HG03196 (cell line): ENCODE data around the gene AAMP.
A peak's percentile ranks its signal among the peaks of the same experiment; 100 is the strongest.
"Not testable (repeated sequence)": the region's sequence is repeated elsewhere in the genome, so short reads cannot be mapped to it uniquely, and the experiment has no call there.

Experiments
- ATAC-seq: cut with Tn5 transposase; IDR thresholded peaks from one replicate; pipeline ENCODE4 v1.9.1; 2021; ENCODE audit not compliant: unreplicated experiment

Gene AAMP

DNA sequence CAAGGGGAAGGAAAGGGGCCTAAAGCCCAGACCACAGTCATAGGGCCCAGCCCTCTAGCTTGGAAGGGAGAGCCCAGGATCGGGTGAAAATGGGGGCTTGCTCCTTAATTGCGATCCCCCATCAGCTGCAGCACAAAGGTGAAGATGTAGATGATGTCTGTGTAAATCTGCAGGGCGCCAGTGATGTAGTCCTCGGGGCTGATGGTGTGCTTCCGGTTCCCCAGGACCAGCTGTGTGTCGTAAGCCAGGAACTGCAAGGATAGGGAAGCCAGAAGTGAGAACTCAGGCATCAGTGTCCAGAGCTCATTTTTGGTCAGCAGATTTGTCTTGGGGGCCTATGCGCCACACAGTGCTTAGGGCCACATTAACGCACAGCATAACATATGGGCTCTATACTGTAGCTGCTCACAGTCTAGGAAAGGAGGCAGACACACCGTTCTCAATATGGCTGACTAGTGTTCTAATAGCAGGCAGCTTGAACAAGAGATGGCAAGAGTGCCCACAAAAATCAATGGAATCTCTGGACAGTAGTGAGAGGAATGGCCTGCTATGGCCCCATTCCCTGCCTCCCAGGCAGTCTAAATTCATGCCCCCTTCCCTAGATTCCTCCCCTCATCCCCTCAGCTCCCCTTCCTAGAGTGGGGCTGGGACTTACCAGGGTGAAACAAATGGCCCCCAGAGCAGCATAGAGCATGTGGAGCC is 5.6 kb upstream of the AAMP start:
- ATAC-seq, result no peak

- no peak for ATAC-seq
Measured at GRCh38 chr2:218274586-218274985, 4.6 kb upstream of the AAMP start.

DNA sequence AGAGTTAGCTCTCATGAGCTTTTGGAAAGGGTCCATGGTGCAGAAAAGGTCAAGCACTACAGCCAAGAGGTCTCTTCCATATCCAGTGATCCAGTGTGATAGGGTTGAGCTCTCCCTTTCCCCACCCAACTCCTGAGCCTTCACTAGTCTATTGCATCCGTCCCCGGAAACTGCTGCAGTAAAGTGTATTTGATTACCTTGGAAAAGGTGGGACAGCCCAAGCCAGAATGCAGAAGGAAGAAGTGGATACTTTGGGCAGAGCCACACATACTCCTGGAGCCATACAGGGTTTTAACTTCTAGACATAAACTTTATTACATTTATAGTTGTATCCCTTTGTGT is 3.9 kb upstream of the AAMP start:
- ATAC-seq, result no peak

DNA sequence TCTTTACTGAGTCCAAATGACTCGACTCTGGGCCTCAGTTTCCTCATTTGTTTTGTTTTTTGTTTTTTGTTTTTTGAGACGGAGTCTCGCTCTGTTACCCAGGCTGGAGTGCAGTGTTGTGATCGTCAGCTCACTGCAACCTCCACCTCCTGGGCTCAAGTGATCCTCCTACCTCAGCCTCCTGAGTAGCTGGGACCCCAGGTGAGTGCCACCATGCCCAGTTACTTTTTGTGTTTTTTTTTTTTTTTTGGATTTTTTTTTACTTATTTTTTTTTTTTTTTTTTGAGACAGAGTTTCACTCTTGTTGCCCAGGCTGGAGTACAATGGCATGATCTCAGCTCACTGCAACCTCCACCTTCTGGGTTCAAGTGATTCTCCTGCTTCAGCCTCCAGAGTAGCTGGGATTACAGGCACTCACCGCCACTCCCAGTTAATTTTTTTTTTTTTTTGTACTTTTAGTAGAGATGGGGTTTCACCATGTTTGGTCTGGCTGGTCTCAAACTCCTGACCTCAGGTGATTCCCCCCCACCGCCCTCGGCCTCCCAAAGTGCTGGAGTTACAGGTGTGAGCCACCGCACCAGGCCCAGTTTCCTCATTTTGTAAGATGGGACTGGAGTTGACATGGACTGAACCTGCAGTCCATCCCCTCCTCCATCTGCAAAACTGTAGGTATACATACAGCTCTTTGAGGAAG is 3.4 kb upstream of the AAMP start:
- ATAC-seq, result not testable (repeated sequence)

GRCh38 chr2:218272531-218273212 is 2.7 kb upstream of the AAMP start:
- ATAC-seq, result peak; percentile 32

GRCh38 chr2:218271865-218272530 is 2.1 kb upstream of the AAMP start:
- ATAC-seq, result no peak

DNA sequence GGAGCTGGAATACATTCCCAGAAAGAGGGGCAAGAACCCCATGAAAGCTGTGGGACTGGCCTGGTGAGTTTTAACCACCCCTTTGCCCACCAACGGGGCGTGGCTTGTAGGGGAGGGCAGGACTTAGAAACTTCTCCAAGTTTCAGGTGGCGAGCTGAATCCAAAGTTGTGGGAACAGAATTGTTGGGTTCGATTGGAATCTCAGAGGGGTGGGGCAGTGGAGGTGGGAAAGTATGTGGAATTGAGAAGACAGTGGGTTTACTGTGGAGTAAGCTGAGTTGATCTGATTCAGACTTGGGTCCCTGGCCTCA is 1.5 kb upstream of the AAMP start:
- ATAC-seq, result no peak

GRCh38 chr2:218270721-218271486 is 967 bp upstream of the AAMP start:
- ATAC-seq, result no peak

DNA sequence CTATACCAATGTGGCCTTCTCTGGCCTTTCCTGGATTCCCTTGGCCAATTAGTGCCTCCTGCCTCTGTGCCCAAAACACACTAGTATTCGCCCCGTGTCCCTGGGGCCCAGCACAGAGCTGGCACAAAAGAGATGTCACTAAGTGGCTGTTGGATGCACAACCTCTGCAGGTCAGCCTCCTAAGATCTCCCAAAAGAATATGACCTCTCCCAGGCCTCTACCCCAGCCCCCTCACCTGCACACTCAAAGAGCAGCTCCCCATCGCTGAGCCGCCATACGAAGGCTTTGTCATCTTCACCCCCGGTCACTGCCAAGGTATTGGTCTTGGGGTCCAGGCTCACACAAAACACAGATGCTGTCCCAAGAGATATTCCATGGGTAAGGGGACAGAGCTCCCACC is 2.7 kb downstream of the AAMP start:
- no peak for ATAC-seq

GRCh38 chr2:218266316-218266979 is 3.5 kb downstream of the AAMP start:
- ATAC-seq, result no peak

GRCh38 chr2:218265626-218266025 is 4.3 kb downstream of the AAMP start:
- no peak for ATAC-seq

- ATAC-seq, result no peak
Measured at GRCh38 chr2:218264773-218265561, 5.0 kb downstream of the AAMP start.

DNA sequence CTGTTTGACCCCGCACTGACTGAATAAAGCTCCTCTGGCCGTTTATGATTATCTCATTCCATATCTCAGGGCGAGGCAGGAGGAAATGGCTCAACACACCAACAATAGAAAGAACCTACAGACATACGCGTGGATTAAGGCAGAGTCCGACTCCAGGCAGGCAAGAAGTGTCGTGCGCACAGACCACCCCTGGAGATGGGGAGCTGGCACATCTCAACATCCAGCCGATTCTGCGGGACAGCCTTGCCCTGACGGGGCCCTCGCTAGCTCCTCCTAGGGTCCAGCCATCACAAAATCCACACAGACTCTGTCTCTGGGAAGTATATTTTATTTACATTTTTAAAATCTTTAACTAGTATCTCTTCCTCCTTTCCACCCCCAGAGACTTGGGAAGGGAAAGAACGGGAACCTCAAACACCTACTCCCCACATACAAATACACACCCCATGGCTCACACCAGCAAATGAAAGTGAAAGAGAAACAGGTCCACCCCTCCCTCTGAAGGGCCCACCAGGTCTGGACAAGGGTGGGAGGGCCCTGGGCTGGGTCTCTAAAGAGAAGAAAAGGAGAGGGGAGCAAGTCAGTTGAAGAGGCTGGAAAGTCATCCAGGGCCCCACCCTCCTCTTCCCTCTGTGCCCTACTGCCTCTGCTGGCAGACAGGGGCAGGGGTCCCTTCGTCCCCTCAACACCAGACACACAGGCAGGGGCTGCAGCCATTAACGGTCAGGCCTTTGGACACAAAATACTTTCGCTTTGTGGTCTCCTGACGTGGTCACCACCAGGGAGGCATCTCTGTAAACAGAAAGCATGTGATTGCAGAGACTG is 5.9 kb downstream of the AAMP start:
- ATAC-seq, result no peak

GRCh38 chr2:218262631-218263586 is 7.0 kb downstream of the AAMP start:
- no peak for ATAC-seq

DNA sequence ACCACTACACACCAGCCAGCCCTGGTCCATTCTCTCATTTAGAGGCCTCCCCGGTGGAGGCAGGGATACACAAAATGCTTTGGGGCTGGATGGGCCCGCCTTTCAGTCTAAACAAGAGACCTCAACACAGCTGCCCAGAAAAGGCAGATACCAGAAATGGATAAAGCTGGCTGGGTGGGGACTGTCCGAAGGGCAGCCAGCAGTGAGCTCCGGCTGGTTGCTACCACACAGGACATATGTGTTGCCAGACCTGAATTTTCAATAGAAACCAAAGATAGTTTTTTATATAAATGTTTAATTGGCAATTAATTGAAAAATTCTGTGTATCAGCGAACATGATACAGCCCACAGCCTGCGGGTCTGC is 7.7 kb downstream of the AAMP start:
- no peak for ATAC-seq

GRCh38 chr2:218261423-218262236 is 8.3 kb downstream of the AAMP start:
- no peak for ATAC-seq

DNA sequence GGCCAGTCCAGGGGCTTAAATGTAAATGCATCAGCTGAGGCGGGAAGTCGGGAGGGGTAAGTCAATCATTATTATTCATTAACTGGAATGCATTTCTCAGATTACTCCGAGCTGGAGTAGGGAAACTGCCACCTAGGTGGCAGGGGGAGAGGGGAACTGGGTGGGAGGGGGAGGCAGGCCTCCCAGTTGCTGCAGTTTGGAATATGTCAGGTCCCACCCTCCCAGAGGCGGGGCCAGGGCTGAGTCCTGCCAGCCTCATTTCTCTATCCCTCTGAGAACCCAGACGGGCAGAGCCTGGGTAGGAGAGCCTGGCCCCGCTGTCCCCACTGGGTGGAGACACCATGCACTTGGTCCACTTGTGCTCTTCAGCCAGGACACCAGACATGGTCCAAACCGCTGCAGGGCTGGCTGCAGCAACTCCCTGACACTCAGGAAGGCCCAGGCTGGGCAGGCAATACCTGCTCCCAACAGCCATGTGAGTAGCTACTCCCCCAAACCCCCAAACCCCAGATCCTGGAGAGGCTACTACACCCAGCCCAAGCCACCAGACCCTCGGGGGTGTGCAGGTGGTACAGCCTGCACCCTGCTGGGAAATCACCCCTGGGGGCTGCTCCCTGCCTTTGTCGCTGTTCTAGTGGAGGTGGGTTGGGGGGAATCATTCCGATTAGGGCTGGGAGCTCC is 9.1 kb downstream of the AAMP start, which contains the start of gene GPBAR1:
GPBAR1 (plus strand) TSS at position 274 of the 681 bp plus-strand sequence. CDS start 1,710 bp downstream, outside the sequence.
- no peak for ATAC-seq
